Heart left ventricle (tissue), 16 donors: ENCODE measurements around the gene RBPJL. TPM values are rescaled to one million over a fixed set of nuclear protein-coding genes. Genes with fewer than 3 reads are reported as not detected.

Source experiments
- ATAC-seq, 4 donors: fragments of 200-7000 bp; cut with Tn5 transposase; one replicate each; pipeline ENCODE4 v1.9.1; 2020 to 2022; ENCODE audit warnings: moderate library complexity in 4 of 4, mild to moderate bottlenecking in 3 of 4, moderate number of reproducible peaks in 1 of 4
- DNase-seq, 5 donors: peaks; one replicate each; pipeline ENCODE4 v3.0.0-alpha.2; 2020
- H3K27ac ChIP-seq, 12 donors: fragments of 200-600 bp; sonication (generic) in 4 of 12; one replicate each; pipeline versions ENCODE4 v1.5.0 to v1.8.0; 2016 to 2022; ENCODE audit warnings: mild to moderate bottlenecking in 2 of 12
- H3K27me3 ChIP-seq, 9 donors: fragments of 200-600 bp; sonication (generic) in 2 of 9; one replicate each; pipeline versions ENCODE4 v1.5.1 to v1.8.0; 2016 to 2022; ENCODE audit warnings: mild to moderate bottlenecking in 3 of 9
- H3K36me3 ChIP-seq, 9 donors: fragments of 200-600 bp; sonication (generic) in 2 of 9; one replicate each; pipeline versions ENCODE4 v1.5.0 to v1.8.0; 2018 to 2022; ENCODE audit warnings: mild to moderate bottlenecking in 2 of 9
- H3K4me1 ChIP-seq, 12 donors: fragments of 200-600 bp; sonication (generic) in 4 of 12; one replicate each; pipeline versions ENCODE4 v1.5.0 to v1.8.0; 2016 to 2022; ENCODE audit warnings: mild to moderate bottlenecking in 3 of 12
- H3K4me3 ChIP-seq, 12 donors: fragments of 200-600 bp; sonication (generic) in 4 of 12; one replicate each; pipeline versions ENCODE4 v1.5.0 to v1.8.0; 2017 to 2022; ENCODE audit warnings: mild to moderate bottlenecking in 9 of 12, moderate library complexity in 4 of 12
- H3K9me3 ChIP-seq, 12 donors: fragments of 200-600 bp; sonication (generic) in 4 of 12; one replicate each; pipeline versions ENCODE4 v1.5.0 to v1.8.0; 2016 to 2022; ENCODE audit warnings: mild to moderate bottlenecking in 1 of 12
- CTCF ChIP-seq, 12 donors: fragments of 200-600 bp; sonication (generic) in 4 of 12; IDR thresholded peaks; one replicate each; pipeline versions ENCODE4 v1.5.0 to v1.8.0; 2018 to 2022; ENCODE audit warnings: antibody characterized with exemption in 12 of 12, mild to moderate bottlenecking in 5 of 12
- POLR2A ChIP-seq, 2 donors: fragments of 450-650 bp; IDR thresholded peaks; one replicate each; pipeline ENCODE4 v1.6.1; 2017; ENCODE audit warnings: antibody characterized with exemption in 2 of 2, mild to moderate bottlenecking in 2 of 2, moderate library complexity in 2 of 2
- WGBS, 4 donors: extraction: QIAGEN DNeasy Blood & Tissue Kit in 2 of 4; methylation state at CpG; one replicate each; pipeline versions ENCODE4 v1.1.5 to v1.1.7; 2013 to 2018; 5-methylcytosine and 5-hydroxymethylcytosine counted together
- intact Hi-C, 10 donors: fragments of 100-400 bp; cut with DNase I; formaldehyde crosslinking; loops; one replicate each; pipeline versions ENCODE4 v1.11.1 to v1.14.2; 2022
- polyA plus RNA-seq, 2 donors: library from polyadenylated mRNA; stranded (reverse); fragments of 200-250 nt; gene quantifications; one replicate each; pipeline ENCODE4 v1.2.3, GENCODE V29; 2013
- total RNA-seq, 9 donors: library from RNA; depleted of rRNA in 2 of 9; stranded (reverse); fragments of >200 nt in 2 of 9; fragmentation: NEBNext Ultra II Directional in 3 of 9; extraction: Animal tissue kit (Norgen Biotek cat#: 25700) in 3 of 9; gene quantifications; one replicate each; pipeline versions ENCODE4 v1.1.0 to v1.2.4, GENCODE V29; 2016 to 2023
- donor health status: ischemic (EF 13 %, LVEDD 7.1; RV severe dilation, severe dysfunction).
- donor health status: healthy with polysubstance abuse.
- donor health status: DM: no; HTN: yes; CAD: no.
- donor health status: DM: no; HTN: no; CAD: no.
- donor health status: ischemic (EF 25% LVEDD 6.9; RV normal size, moderate dysfunction).
- donor health status: ischemic (EF 25% LVEDD 5.7; RV mildly dilated, moderate dysfunction).
- donor health status: healthy.
- donor health status: DM: yes; HTN: yes; CAD: no.
- donor health status: ischemic (EF 35%, LVEDD 5.7; RV mildly dilated, moderate dysfunction).
- donor health status: nonischemic (EF 11% LVEDD 7.7; RV severe dilation, severe dysfunction).
- donor health status: DM: yes; HTN: yes; CAD: no.
- donor health status: PGD.
- donor health status: ischemic (EF 29% LVEDD 5.4; RV normal size, mild dysfunction).
- donor health status: nonischemic (EF 23%, LVEDD 6.1; RV moderate dilation, normal function).

Gene RBPJL
- total and polyA plus RNA-seq, 11 donors = not detected

- DNase-seq (peak in 2 of 5 donors; percentile 58 to 75), ATAC-seq (peak; percentile 33 to 50 (median 40))
- Histone ChIP-seq H3K4me3 (no peak within 1 kb of the TSS), H3K36me3 (no peaks in the 10 kb centered on the region), H3K9me3 (no peaks in the 10 kb centered on the region), H3K27me3 (peaks cover 19 to 75% (median 41%) of the 10 kb centered on the region in 9 donors), H3K27ac (no peak within 1 kb of the TSS), H3K4me1 (peaks cover 0 to 17% (median 0%) of the 10 kb centered on the region in 12 donors)
- WGBS, 4 donors = 20 to 49% (median 28%) methylated on average over 11 to 20 of the region's 20 CpGs
- TF ChIP-seq CTCF (IDR thresholded peaks at IDR 0.05) (no peak), POLR2A (IDR thresholded peaks at IDR 0.05) (no peak)
- intact Hi-C loops = loop anchor here in 1 of 10 donors (10.0 kb wide), 1 partner anchor 293 kb away; no protein-coding TSS in a partner anchor
Measured at GRCh38 chr20:45308117-45308778, 1.6 kb downstream of the RBPJL start, which contains the start of gene MATN4. TSS of gene MATN4 (minus strand) at chr20:45308299. CDS start at chr20:45305582, 2,717 bp downstream.

GRCh38 chr20:45309075-45309474 lies 2.4 kb downstream of the RBPJL start:
- TF ChIP-seq POLR2A (IDR thresholded peaks at IDR 0.05) (no peak), CTCF (IDR thresholded peaks at IDR 0.05) (no peak)
- intact Hi-C loops = loop anchor here in 1 of 10 donors (10.0 kb wide), 1 partner anchor 294 kb away; no protein-coding TSS in a partner anchor
- Histone ChIP-seq H3K9me3 (no peaks in the 10 kb centered on the region), H3K36me3 (no peaks in the 10 kb centered on the region), H3K27me3 (peaks cover 19 to 74% (median 41%) of the 10 kb centered on the region in 9 donors), H3K4me1 (peaks cover 0 to 17% (median 0%) of the 10 kb centered on the region in 12 donors), H3K4me3 (no peak overlapping the region), H3K27ac (no peak overlapping the region)
- DNase-seq = no peak
- no peak for ATAC-seq
- 65 to 85% (median 73%) methylated on average over 3 of the region's 3 CpGs for WGBS, 4 donors

DNA sequence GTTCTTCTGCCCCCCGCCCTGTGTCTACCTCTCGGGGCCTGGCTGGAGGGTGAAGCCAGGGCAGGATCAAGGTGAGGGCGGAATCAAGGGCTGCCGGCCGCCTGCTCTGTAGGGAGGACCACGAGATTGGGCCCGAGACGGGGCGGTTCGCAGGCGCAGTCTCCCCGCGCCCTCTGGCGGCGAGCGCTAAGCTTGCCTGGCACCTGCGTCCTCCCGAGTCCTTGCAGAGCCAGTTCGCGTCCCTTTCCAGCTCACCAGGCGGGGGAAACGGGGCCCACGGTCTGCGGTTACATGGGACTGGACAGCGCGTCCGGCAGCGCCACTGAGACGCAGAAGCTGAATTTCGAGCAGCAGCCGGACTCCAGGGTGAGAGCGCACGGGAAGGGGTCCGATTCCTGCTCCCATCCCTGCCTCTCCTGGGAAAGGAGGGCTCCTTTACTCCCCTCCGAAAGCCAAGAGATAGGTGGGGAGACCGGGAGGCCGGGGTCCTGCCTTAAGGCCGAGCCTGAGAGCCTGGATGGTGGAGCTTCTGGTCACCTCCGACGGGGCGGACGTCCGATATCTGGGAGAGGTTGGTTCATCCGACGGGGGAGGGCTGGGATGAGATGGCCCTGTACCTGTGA lies 5.1 kb downstream of the RBPJL start:
- peak in 3 of 4 donors; percentile 47 to 75 (median 64) for ATAC-seq
- DNase-seq = peak in 3 of 5 donors; percentile 49 to 81 (median 61)
- no peak overlapping the region for H3K27ac ChIP-seq
- peaks cover 0 to 16% (median 0%) of the 10 kb centered on the region in 12 donors for H3K4me1 ChIP-seq
- no peak overlapping the region for H3K4me3 ChIP-seq
- no peaks in the 10 kb centered on the region for H3K36me3 ChIP-seq
- intact Hi-C loops = no loop called here
- WGBS, 4 donors = 16 to 27% (median 18%) methylated on average over 45 of the region's 45 CpGs
- TF ChIP-seq POLR2A (IDR thresholded peaks at IDR 0.05) = no peak
- peak; percentile 52 to 75 (median 65) for TF ChIP-seq CTCF (IDR thresholded peaks at IDR 0.05)
- H3K9me3 ChIP-seq = no peaks in the 10 kb centered on the region
- H3K27me3 ChIP-seq = peaks cover 15 to 69% (median 35%) of the 10 kb centered on the region in 9 donors

- H3K36me3 ChIP-seq = no peaks in the 10 kb centered on the region
- intact Hi-C loops = no loop called here
- H3K4me1 ChIP-seq = peaks cover 0 to 17% (median 0%) of the 10 kb centered on the region in 12 donors
- H3K27ac ChIP-seq = no peak overlapping the region
- ATAC-seq = no peak
- WGBS, 4 donors = 47 to 65% (median 51%) methylated on average over 19 to 21 of the region's 21 CpGs
- H3K9me3 ChIP-seq = no peaks in the 10 kb centered on the region
- no peak overlapping the region for H3K4me3 ChIP-seq
- TF ChIP-seq CTCF (IDR thresholded peaks at IDR 0.05) (no peak), POLR2A (IDR thresholded peaks at IDR 0.05) (no peak)
- no peak for DNase-seq
- peaks cover 12 to 69% (median 35%) of the 10 kb centered on the region in 9 donors for H3K27me3 ChIP-seq
Measured at GRCh38 chr20:45312241-45312640, 5.6 kb downstream of the RBPJL start.
